Prostate gland (tissue), 2 donors: ENCODE results near the gene TNS1.

Experiments used
- CTCF ChIP-seq, 4 experiments: fragments of 200-600 bp in 2 of 4; fragments of 450-650 bp in 2 of 4; sonication (generic) in 2 of 4; IDR thresholded peaks; 1 replicate in 3 of 4; 2 replicates in 1 of 4; pipeline ENCODE4 v1.5.1; 2016 to 2019; ENCODE audit warnings: antibody characterized with exemption in 4 of 4, mild to moderate bottlenecking in 2 of 4, moderate library complexity in 2 of 4
- POLR2A ChIP-seq: fragments of 450-650 bp; IDR thresholded peaks from one replicate; pipeline ENCODE4 v1.6.1; 2016; ENCODE audit warnings: antibody characterized with exemption, mild to moderate bottlenecking

DNA sequence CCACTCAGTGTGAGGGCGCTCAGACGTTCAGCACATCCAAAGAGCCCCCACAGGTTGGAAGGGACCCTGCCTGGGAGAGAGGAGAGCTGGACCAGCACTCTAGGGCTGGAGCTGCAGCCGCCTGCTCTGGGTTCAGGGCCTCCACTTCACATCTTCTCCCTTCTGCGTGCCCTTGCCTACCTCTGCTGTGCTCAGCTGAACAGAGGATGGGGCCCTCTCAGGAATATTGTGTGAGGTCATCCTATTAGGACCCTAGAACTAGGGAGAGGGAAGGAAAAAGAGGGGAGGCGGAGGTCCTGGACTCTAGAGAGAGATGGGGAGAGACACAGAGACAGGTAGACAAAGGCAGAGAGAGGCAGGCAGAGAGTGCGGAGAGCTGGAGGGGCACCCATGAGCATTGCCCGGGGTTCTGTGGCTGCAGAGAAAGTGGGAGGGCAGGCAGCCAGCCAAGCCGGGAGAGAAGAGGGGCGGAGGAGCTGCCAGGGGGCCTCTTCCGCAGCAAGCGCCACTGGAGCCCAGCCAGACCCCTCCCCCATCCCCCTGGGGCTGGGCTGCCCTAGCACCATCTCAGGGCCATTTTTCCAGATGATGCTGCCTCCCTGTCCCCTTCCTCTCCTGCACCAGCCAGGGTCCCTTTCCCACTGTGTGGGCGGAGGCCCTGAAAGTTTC lies 8.3 kb upstream of the TNS1 start:
- TF ChIP-seq CTCF (IDR thresholded peaks at IDR 0.05) = no peak
- TF ChIP-seq POLR2A = no peak
